K562 (cell line): ENCODE results near the gene TFAM. TPM values are rescaled to one million over a fixed set of nuclear protein-coding genes. Genes with fewer than 3 reads are reported as not detected.

Experiments used
- ATAC-seq: fragments of 200-7000 bp; cut with Tn5 transposase; 3 replicates; pipeline ENCODE4 v1.9.1; 2020; ENCODE audit warnings: moderate library complexity
- BruUV-seq: library from RNA; stranded (reverse); fragments of 400-500 nt; replicated peaks from 2 replicates; lab custom pipeline; 2021; lab: Mats Ljungman, UMichigan
- CTCF ChIA-PET: fragments of 300-600 bp; formaldehyde crosslinking; extraction: SDS; loops from one replicate; lab custom pipeline; 2021; ENCODE audit warnings: low intra/inter-chr PET ratio; lab: Yijun Ruan, JAX
- POLR2A ChIA-PET: fragments of 300-600, 350-650 bp; sonication (Branson Sonifier 250); formaldehyde crosslinking; extraction: SDS; loops from one replicate; lab custom pipeline; 2021; ENCODE audit warnings: antibody characterized with exemption, inconsistent platforms; lab: Yijun Ruan, JAX
- DNase-seq, 4 experiments: peaks; one replicate each; pipeline versions ENCODE4 v3.0.0 to v3.0.0-alpha.2; 2011 to 2018; ENCODE audit warnings: low spot score in 3 of 4, mixed read lengths in 3 of 4; ENCODE audit errors: extremely low read depth in 1 of 4
- FAIRE-seq: peaks from 2 replicates; lab custom pipeline; 2011; peaks lifted over from hg19 to GRCh38; lab: Jason Lieb, UNC
- H2AFZ ChIP-seq: 2 replicates; pipeline ENCODE4 v1.6.0; 2011; ENCODE audit warnings: low read depth, low read length, control low read depth, inconsistent platforms
- H3K27ac ChIP-seq: fragments of 200-600 bp; 3 replicates; pipeline ENCODE4 v1.8.0; 2011; ENCODE audit warnings: low read depth, mild to moderate bottlenecking, control low read depth, inconsistent platforms, low read length, moderate library complexity, mixed read lengths; ENCODE audit errors: extremely low read depth
- H3K27me3 ChIP-seq, 2 experiments: fragments of 300-600 bp in 1 of 2; 2 replicates in 1 of 2; 3 replicates in 1 of 2; pipeline versions ENCODE4 v1.6.0 to v1.8.0; 2011; ENCODE audit warnings: inconsistent platforms in 2 of 2, low read length in 2 of 2, mild to moderate bottlenecking in 1 of 2, mixed read lengths in 1 of 2, moderate library complexity in 1 of 2; ENCODE audit not compliant: control insufficient read depth in 2 of 2, insufficient read depth in 2 of 2
- H3K36me3 ChIP-seq: fragments of 300-600 bp; 3 replicates; pipeline ENCODE4 v1.8.0; 2011; ENCODE audit warnings: mild to moderate bottlenecking, low read length, inconsistent platforms; ENCODE audit not compliant: control insufficient read depth, insufficient read depth
- H3K4me1 ChIP-seq, 2 experiments: fragments of 200-600 bp in 1 of 2; replicated peaks in 1 of 2; 2 replicates in 1 of 2; 3 replicates in 1 of 2; pipeline versions ENCODE4 v1.5.1 to v1.8.0; 2011; ENCODE audit warnings: inconsistent platforms in 2 of 2, low read length in 2 of 2, mild to moderate bottlenecking in 1 of 2, mixed read lengths in 1 of 2, moderate library complexity in 1 of 2; ENCODE audit not compliant: control insufficient read depth in 2 of 2, insufficient read depth in 2 of 2
- H3K4me2 ChIP-seq: 2 replicates; pipeline ENCODE4 v1.6.1; 2011; ENCODE audit warnings: low read length, control low read depth, inconsistent platforms, mixed read lengths; ENCODE audit not compliant: insufficient read depth
- H3K4me3 ChIP-seq: fragments of 200-600 bp; sonication (generic), shearing (Covaris generic); 2 replicates; pipeline ENCODE4 v1.5.1; 2016; ENCODE audit warnings: control low read depth, inconsistent platforms
- H3K79me2 ChIP-seq: fragments of 200-600 bp; 3 replicates; pipeline ENCODE4 v1.8.0; 2011; ENCODE audit warnings: low read length, inconsistent platforms; ENCODE audit not compliant: control insufficient read depth, insufficient read depth
- H3K9ac ChIP-seq, 2 experiments: 2 replicates each; pipeline versions ENCODE4 v1.6.0 to v1.6.1; 2011; ENCODE audit warnings: low read depth in 2 of 2, low read length in 2 of 2, control low read depth in 1 of 2, inconsistent platforms in 1 of 2, mild to moderate bottlenecking in 1 of 2, mixed read lengths in 1 of 2; ENCODE audit not compliant: insufficient read depth in 1 of 2
- H3K9me1 ChIP-seq: one replicate; pipeline ENCODE4 v1.6.0; 2011; ENCODE audit warnings: inconsistent platforms, mild to moderate bottlenecking, low read length, moderate library complexity; ENCODE audit not compliant: control insufficient read depth, insufficient read depth
- H3K9me3 ChIP-seq: replicated peaks from 2 replicates; pipeline ENCODE4 v1.5.1; 2011; ENCODE audit warnings: low read depth, low read length, inconsistent platforms; ENCODE audit not compliant: control insufficient read depth, insufficient read depth
- H4K20me1 ChIP-seq: replicated peaks from 2 replicates; pipeline ENCODE4 v1.6.1; 2011; ENCODE audit warnings: low read length, inconsistent platforms, mixed read lengths; ENCODE audit not compliant: control insufficient read depth, insufficient read depth
- ZNF592 ChIP-seq: fragments of 450-650 bp; IDR thresholded peaks from 2 replicates; pipeline ENCODE4 v1.6.1; 2017; ENCODE audit warnings: antibody characterized with exemption, mild to moderate bottlenecking
- WGBS: fragments of 100-300 bp; shearing (Covaris generic); methylation state at CpG from one replicate; pipeline ENCODE4 v1.1.6; 2016; ENCODE audit warnings: low coverage, mixed read lengths; ENCODE audit not compliant: insufficient coverage; ENCODE audit errors: missing lambda C conversion rate; 5-methylcytosine and 5-hydroxymethylcytosine counted together
- in situ Hi-C: fragments of 300-500 bp; cut with MboI; formaldehyde crosslinking; loops from 4 replicates; pipeline ENCODE4 v1.15.0; 2018; ENCODE audit warnings: inconsistent platforms, mixed read lengths
- intact Hi-C: fragments of 100-400 bp; cut with micrococcal nuclease; formaldehyde crosslinking; loops from 2 replicates; pipeline ENCODE4 v1.14.2; 2022
- polyA plus RNA-seq, 8 experiments: library from polyadenylated mRNA; depleted of rRNA in 4 of 8; stranded (reverse) in 5 of 8; unstranded in 3 of 8; fragments of >200 nt; fragmentation: Nextera tagmentation in 2 of 8; fragmentation: Illumina TruSeq in 1 of 8; extraction: Ambion mirVana in 2 of 8; extraction: Trizol in 1 of 8; gene quantifications; 2 replicates each; pipeline versions ENCODE4 v1.2.1 to v1.2.3, GENCODE V29; 2011 to 2014; ENCODE audit warnings: inconsistent platforms in 1 of 8, missing spikeins in 1 of 8
- total RNA-seq, 7 experiments: library from RNA; depleted of rRNA in 6 of 7; stranded (reverse); fragments of >200 nt in 6 of 7; fragmentation: Illumina TruSeq in 2 of 7; extraction: Trizol in 2 of 7; gene quantifications; 2 replicates each; pipeline versions ENCODE4 v1.2.1 to v1.2.3, GENCODE V29; 2011 to 2021; ENCODE audit warnings: low replicate concordance in 1 of 7

TFAM gene
- total and polyA plus RNA-seq, 9 of the 15 experiments (the other 6 are each of a cell fraction or from before 2014, with no cell fraction given): 74.3 to 227 (median 155) TPM

DNA sequence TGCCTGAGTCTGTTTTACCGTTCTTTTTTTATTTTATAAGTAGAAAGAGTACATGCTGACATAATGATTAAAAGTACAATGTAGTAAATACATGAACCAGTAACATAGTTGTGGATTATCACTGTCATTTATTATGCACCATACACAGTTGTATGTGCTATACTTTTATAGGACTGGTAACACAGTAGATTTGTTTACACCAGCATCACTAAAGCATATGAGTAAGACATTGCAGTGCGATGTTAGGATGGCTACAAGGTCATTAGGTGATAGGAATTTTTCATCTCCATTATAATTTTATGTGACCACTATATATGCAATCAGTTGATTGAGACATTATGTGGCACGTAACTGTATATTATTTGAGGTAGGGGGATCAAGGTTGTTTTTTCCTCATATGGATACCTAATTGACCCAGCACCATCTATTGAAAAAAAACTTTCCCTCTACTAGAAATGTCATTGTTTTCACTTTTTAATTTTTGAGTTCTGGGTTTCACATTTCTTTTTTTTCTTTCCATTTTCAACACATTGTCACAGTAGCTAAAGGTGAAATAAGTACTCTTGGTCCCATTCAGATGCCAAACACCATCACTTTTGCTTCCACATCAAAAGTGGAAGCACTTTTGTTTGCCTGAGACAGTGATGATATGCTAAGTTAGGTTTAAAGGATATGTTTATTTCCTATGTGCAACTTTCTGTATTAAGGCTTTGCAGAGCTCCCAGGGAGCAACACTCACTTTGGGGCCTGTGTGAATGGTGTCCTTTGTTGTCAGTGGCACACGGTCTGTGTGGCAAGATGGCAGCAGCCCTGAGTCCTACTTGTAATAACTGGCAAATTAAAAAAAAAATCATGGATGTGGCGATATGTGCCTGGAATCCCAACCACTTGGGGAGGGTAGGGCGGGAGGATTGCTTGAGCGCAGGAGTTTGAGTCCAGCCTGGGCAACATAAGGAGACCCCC, 33.3 kb upstream of the TFAM start:
- in situ Hi-C loops (no loop called here), intact Hi-C loops (no loop called here)
- ChIA-PET POLR2A (interaction anchor here (0.7 to 1.1 kb wide), 2 partner anchors 27 to 33 kb away, joined by 3 read pairs; partner anchors contain the start of gene TFAM), CTCF (no interaction called here)
- Histone ChIP-seq H3K4me2 (no peak overlapping the region), H4K20me1 (no peaks in the 10 kb centered on the region), H3K9me3 (no peaks in the 10 kb centered on the region), H3K9ac (no peak overlapping the region), H2AFZ (no peak overlapping the region), H3K27me3 (no peaks in the 10 kb centered on the region), H3K27ac (no peak overlapping the region), H3K9me1 (no peaks in the 10 kb centered on the region), H3K79me2 (peaks cover 26% of the 10 kb centered on the region), H3K4me3 (no peak overlapping the region), H3K36me3 (no peaks in the 10 kb centered on the region), H3K4me1 (peaks cover 0 to 5% of the 10 kb centered on the region in 2 experiments; a peak in 2 of 5 replicates)
- FAIRE-seq: no peak
- DNase-seq: no peak
- no TSS peak for BruUV-seq
- no peak for TF ChIP-seq ZNF592
- WGBS: 79% methylated on average over 7 of the region's 7 CpGs
- ATAC-seq: no peak
